ENCODE results near the gene PLPP1.

PLPP1 gene

GRCh38 chr5:55568654-55569512 lies 34.1 kb upstream of the PLPP1 start:
- TF ChIP-seq POLR2AphosphoS5 (IDR thresholded peaks at IDR 0.05; ENCODE audit: low read depth, low read length): no peak
- no peak for TF ChIP-seq REST (IDR thresholded peaks at IDR 0.05; ENCODE audit: insufficient read depth in 1 of 2, low read depth in 2 of 2, low read length in 2 of 2)
- TF ChIP-seq TAF1 (IDR thresholded peaks at IDR 0.05; ENCODE audit: borderline replicate concordance, insufficient read depth, low read length): no peak
- TF ChIP-seq FOXP2 (optimal IDR thresholded peaks at IDR 0.05; ENCODE audit: borderline replicate concordance, extremely low read depth, extremely low read length, insufficient read depth): no peak
- TF ChIP-seq SIN3A (IDR thresholded peaks at IDR 0.05; ENCODE audit: borderline replicate concordance, insufficient read depth, low read length): no peak

GRCh38 chr5:55564721-55565120 lies 30.0 kb upstream of the PLPP1 start:
- TF ChIP-seq REST (IDR thresholded peaks at IDR 0.05; ENCODE audit: insufficient read depth in 1 of 2, low read depth in 2 of 2, low read length in 2 of 2) (no peak), POLR2AphosphoS5 (IDR thresholded peaks at IDR 0.05; ENCODE audit: low read depth, low read length) (no peak), FOXP2 (optimal IDR thresholded peaks at IDR 0.05; ENCODE audit: borderline replicate concordance, extremely low read depth, extremely low read length, insufficient read depth) (no peak), TAF1 (IDR thresholded peaks at IDR 0.05; ENCODE audit: borderline replicate concordance, insufficient read depth, low read length) (no peak), SIN3A (IDR thresholded peaks at IDR 0.05; ENCODE audit: borderline replicate concordance, insufficient read depth, low read length) (no peak)

- no peak for TF ChIP-seq POLR2AphosphoS5 (IDR thresholded peaks at IDR 0.05; ENCODE audit: low read depth, low read length)
- no peak for TF ChIP-seq FOXP2 (optimal IDR thresholded peaks at IDR 0.05; ENCODE audit: borderline replicate concordance, extremely low read depth, extremely low read length, insufficient read depth)
- TF ChIP-seq SIN3A (IDR thresholded peaks at IDR 0.05; ENCODE audit: borderline replicate concordance, insufficient read depth, low read length): no peak
- no peak for TF ChIP-seq TAF1 (IDR thresholded peaks at IDR 0.05; ENCODE audit: borderline replicate concordance, insufficient read depth, low read length)
- TF ChIP-seq REST (IDR thresholded peaks at IDR 0.05; ENCODE audit: insufficient read depth in 1 of 2, low read depth in 2 of 2, low read length in 2 of 2): no peak
These were observed 23.7 kb upstream of the PLPP1 start for GRCh38 chr5:55558484-55558883.

DNA sequence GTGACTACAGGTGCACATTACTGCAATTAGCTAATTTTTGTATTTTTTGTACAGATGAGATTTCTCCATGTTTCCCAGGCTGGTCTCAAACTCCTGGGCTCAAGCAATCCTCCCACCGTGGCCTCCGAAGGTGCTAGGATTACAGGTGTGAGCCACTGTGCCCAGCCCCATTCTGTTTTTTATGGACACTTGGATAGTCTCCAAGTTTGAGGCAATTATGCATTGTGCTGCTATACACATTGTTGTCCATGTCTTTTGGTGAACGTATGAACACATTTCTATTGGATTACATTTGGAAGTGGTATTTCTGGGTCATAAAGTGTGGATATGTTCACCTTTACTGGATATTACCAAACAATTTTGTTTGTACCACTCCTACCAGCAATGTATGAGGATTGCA lies 22.4 kb upstream of the PLPP1 start:
- TF ChIP-seq FOXP2 (optimal IDR thresholded peaks at IDR 0.05; ENCODE audit: borderline replicate concordance, extremely low read depth, extremely low read length, insufficient read depth) (no peak), SIN3A (IDR thresholded peaks at IDR 0.05; ENCODE audit: borderline replicate concordance, insufficient read depth, low read length) (no peak), REST (IDR thresholded peaks at IDR 0.05; ENCODE audit: insufficient read depth in 1 of 2, low read depth in 2 of 2, low read length in 2 of 2) (no peak), TAF1 (IDR thresholded peaks at IDR 0.05; ENCODE audit: borderline replicate concordance, insufficient read depth, low read length) (no peak), POLR2AphosphoS5 (IDR thresholded peaks at IDR 0.05; ENCODE audit: low read depth, low read length) (no peak)
